SU-DHL-6 (cell line): ENCODE data around the gene ANKRD23.

Experiments
- CTCF ChIP-seq: fragments of 200-600 bp; sonication (generic); IDR thresholded peaks from one replicate; pipeline ENCODE4 v1.5.1; 2017; ENCODE audit warnings: antibody characterized with exemption, mild to moderate bottlenecking, low read length, moderate library complexity; ENCODE audit not compliant: insufficient read depth, poor library complexity, severe bottlenecking
- EZH2phosphoT487 ChIP-seq: fragments of 200-600 bp; sonication (generic), shearing (Covaris generic); conservative IDR thresholded peaks from 2 replicates; pipeline ENCODE4 v1.6.1; 2018; ENCODE audit warnings: mild to moderate bottlenecking, antibody characterized with exemption, low read length, moderate library complexity, mixed read lengths

DNA sequence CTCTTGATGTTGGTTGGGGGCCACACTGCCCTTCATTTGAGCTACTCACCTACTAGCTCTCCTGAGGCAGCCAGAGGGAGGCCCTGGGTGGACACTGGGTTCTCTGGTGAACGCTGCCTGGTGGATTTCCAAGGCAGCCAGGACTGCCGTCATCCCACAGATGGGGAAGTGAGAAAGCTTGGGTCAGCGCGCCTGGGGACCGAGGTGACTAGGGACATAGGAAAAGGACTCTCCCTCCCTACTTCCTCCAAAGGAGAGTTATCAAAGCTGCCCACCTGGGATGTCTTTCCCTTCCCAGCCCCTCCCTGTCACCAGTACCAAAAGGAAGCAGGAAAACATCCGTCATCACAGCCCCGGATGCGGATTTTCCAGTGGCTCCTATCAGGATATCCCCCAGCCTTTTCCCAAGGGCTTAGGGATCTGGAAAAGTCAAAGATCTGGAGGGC lies 29.9 kb upstream of the ANKRD23 start:
- TF ChIP-seq EZH2phosphoT487 = no peak
- TF ChIP-seq CTCF = no peak
